ENCODE measurements around the gene TADA3. TPM values are rescaled to one million over a fixed set of nuclear protein-coding genes. Genes with fewer than 3 reads are reported as not detected.

TADA3 gene
- total and polyA plus RNA-seq, 2 of the 4 experiments (the other 2 are of a cell fraction), result 68.0 to 83.0 TPM

- Histone ChIP-seq H3K4me1 (ENCODE audit: control insufficient read depth, insufficient read depth, low read length) (peaks cover 7% of the 10 kb centered on the region), H3K9me1 (ENCODE audit: insufficient read depth, low read length) (peaks cover 4% of the 10 kb centered on the region), H3K27ac (ENCODE audit: insufficient read depth, low read length) (peak within 1 kb of the TSS; percentile 43), H2AFZ (replicated peaks; ENCODE audit: low read length, poor library complexity) (peak within 1 kb of the TSS; percentile 87), H2BK120ac (ENCODE audit: low read depth, low read length) (peak within 1 kb of the TSS; percentile 51), H4K91ac (ENCODE audit: insufficient read depth, low read depth, low read length) (peak within 1 kb of the TSS; percentile 66), H3K9ac (ENCODE audit: low read depth, low read length) (peak within 1 kb of the TSS; percentile 71), H3K14ac (replicated peaks; ENCODE audit: low read depth, low read length) (peak within 1 kb of the TSS; percentile 68), H2AK9ac (replicated peaks; ENCODE audit: low read depth, low read length, poor library complexity) (peak within 1 kb of the TSS; percentile 95), H3K27me3 (ENCODE audit: control insufficient read depth, insufficient read depth, low read length) (no peaks in the 10 kb centered on the region), H3K4ac (ENCODE audit: low read depth, low read length) (peak within 1 kb of the TSS; percentile 81), H2BK20ac (ENCODE audit: low read depth, low read length) (no peak within 1 kb of the TSS), H4K20me1 (ENCODE audit: insufficient read depth, low read length) (peaks cover 11% of the 10 kb centered on the region), H3K4me2 (ENCODE audit: low read depth, low read length) (peak within 1 kb of the TSS; percentile 75), H4K5ac (ENCODE audit: low read depth, low read length) (peak within 1 kb of the TSS; percentile 59), H2BK15ac (ENCODE audit: low read depth, low read length) (no peak within 1 kb of the TSS; the same call in 2 of the 3 replicates), H3K23ac (ENCODE audit: low read depth, low read length) (peak within 1 kb of the TSS; percentile 81), H2BK5ac (ENCODE audit: low read depth, low read length, poor library complexity, severe bottlenecking) (peak within 1 kb of the TSS; percentile 9), H3K36me3 (ENCODE audit: control insufficient read depth, insufficient read depth, low read length) (peaks cover 29% of the 10 kb centered on the region), H3K79me1 (ENCODE audit: low read depth in 1 of 2, low read length in 2 of 2) (peaks cover 0 to 14% of the 10 kb centered on the region in 2 experiments; a peak in 3 of 4 replicates), H3K56ac (ENCODE audit: extremely low read depth, insufficient read depth, low read length) (peak within 1 kb of the TSS; percentile 50; the same call in 1 of the 2 replicates), H3K9me3 (ENCODE audit: control insufficient read depth, insufficient read depth, low read length) (no peaks in the 10 kb centered on the region), H2AK5ac (ENCODE audit: low read depth, low read length) (peak within 1 kb of the TSS; percentile 79), H3K4me3 (ENCODE audit: insufficient read depth, low read depth, low read length) (peak within 1 kb of the TSS; percentile 46), H3K18ac (ENCODE audit: low read depth, low read length) (peak within 1 kb of the TSS; percentile 18; the same call in 1 of the 2 replicates), H4K8ac (ENCODE audit: low read depth in 2 of 2, low read length in 2 of 2) (peak within 1 kb of the TSS; percentile 72 to 93)
- CTCF ChIA-PET, result no interaction called here
- ATAC-seq (ENCODE audit: low read depth), result peak; percentile 82
- dilution Hi-C loops (cut with HindIII; ENCODE audit: low sequenced_read_pairs, unreplicated experiment) (no loop called here), intact Hi-C loops (cut with micrococcal nuclease) (no loop called here), in situ Hi-C loops (cut with MboI; ENCODE audit: low sequenced_read_pairs) (no loop called here)
- POLR2A ChIA-PET (ENCODE audit: unreplicated experiment), result no interaction called here
- peak; percentile 36 for DNase-seq
- TF ChIP-seq RCOR1 (IDR thresholded peaks at IDR 0.05; ENCODE audit: insufficient replicate concordance, low read length) (no peak), FOS (IDR thresholded peaks at IDR 0.05; ENCODE audit: low read depth, low read length) (no peak), USF2 (IDR thresholded peaks at IDR 0.05; ENCODE audit: low read depth, low read length) (no peak), MXI1 (IDR thresholded peaks at IDR 0.05; ENCODE audit: borderline replicate concordance, low read depth, low read length) (0 out of 2 replicates have a peak, but pooled peaks have one; percentile 31), MAFK (IDR thresholded peaks at IDR 0.05; ENCODE audit: low read depth, low read length) (no peak), MAZ (IDR thresholded peaks at IDR 0.05; ENCODE audit: borderline replicate concordance, low read depth, low read length) (peak; percentile 43; the same call in 1 of the 2 replicates)
- BruUV-seq (replicated peaks), result no TSS peak
- 3% methylated on average over 35 of the region's 76 CpGs; no CpG with 5 or more reads in 1 of the 2 experiments for WGBS, 2 experiments (ENCODE audit: extremely low coverage in 2 of 2, insufficient read length in 1 of 2)
Measured at GRCh38 chr3:9809615-9810432, 17.6 kb upstream of the TADA3 start, which contains the start of gene TTLL3. Gene TTLL3, plus strand, starts transcription at chr3:9810262. Its CDS starts 400 bp downstream, at chr3:9810662.

Measured in IMR-90 (cell line).